SU-DHL-6 (cell line): ENCODE results near the gene ITIH4.

Experiments used
- EZH2phosphoT487 ChIP-seq: fragments of 200-600 bp; sonication (generic), shearing (Covaris generic); conservative IDR thresholded peaks from 2 replicates; pipeline ENCODE4 v1.6.1; 2018; ENCODE audit warnings: mild to moderate bottlenecking, antibody characterized with exemption, low read length, moderate library complexity, mixed read lengths
- TF ChIP-seq, protein P1 (sequence below): fragments of 200-600 bp; sonication (generic); IDR thresholded peaks from one replicate; pipeline ENCODE4 v1.5.1; 2017; ENCODE audit warnings: antibody characterized with exemption, mild to moderate bottlenecking, low read length, moderate library complexity; ENCODE audit not compliant: insufficient read depth, poor library complexity, severe bottlenecking

DNA sequence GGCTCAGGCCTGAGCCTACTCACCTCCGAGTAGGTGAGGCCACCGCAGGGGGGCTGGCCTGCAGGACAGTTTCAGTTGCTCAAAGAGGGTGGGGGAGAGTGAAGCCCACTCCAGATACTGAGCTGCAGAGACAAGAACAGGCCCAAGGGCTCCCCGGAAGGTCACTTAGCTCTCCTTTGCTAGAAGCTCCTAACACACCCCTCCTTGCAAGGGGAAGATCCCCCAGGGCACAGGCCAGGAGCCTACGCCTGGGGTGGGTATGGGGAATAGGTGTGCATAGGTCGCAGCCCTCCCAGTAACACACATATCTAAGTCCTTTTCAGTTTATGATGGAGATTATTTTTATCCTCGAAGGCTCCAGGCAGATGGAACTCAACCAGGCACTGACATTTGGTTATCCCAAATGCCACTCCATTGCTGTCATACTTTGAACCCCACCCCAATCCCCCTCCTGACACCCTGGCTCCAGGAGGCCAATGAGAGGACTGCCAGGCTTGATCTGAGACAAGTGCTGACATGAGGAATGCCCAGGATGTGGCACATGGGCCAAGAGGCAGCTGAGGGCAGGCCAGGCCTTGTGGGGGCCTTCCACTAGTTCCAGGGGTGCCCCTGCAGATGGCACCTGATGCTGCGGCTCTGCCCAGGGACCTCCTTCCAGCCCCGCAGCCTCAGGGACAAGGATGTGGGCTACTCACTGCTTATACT is 5.4 kb upstream of the ITIH4 start:
- TF ChIP-seq, protein P1, sequence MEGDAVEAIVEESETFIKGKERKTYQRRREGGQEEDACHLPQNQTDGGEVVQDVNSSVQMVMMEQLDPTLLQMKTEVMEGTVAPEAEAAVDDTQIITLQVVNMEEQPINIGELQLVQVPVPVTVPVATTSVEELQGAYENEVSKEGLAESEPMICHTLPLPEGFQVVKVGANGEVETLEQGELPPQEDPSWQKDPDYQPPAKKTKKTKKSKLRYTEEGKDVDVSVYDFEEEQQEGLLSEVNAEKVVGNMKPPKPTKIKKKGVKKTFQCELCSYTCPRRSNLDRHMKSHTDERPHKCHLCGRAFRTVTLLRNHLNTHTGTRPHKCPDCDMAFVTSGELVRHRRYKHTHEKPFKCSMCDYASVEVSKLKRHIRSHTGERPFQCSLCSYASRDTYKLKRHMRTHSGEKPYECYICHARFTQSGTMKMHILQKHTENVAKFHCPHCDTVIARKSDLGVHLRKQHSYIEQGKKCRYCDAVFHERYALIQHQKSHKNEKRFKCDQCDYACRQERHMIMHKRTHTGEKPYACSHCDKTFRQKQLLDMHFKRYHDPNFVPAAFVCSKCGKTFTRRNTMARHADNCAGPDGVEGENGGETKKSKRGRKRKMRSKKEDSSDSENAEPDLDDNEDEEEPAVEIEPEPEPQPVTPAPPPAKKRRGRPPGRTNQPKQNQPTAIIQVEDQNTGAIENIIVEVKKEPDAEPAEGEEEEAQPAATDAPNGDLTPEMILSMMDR: no peak
- TF ChIP-seq EZH2phosphoT487: no peak
